HEK293 (cell line): ENCODE measurements around the gene TNFSF13.

ENCODE experiments used
- EGR2 ChIP-seq: fragments of 450-650 bp; formaldehyde crosslinking; IDR thresholded peaks from 2 replicates; pipeline ENCODE4 v1.5.1; 2016; ENCODE audit warnings: low read depth, missing biosample characterization, missing genetic modification characterization
- GLI2 ChIP-seq: fragments of 450-650 bp; formaldehyde crosslinking; IDR thresholded peaks from 2 replicates; pipeline ENCODE4; 2017; ENCODE audit warnings: missing biosample characterization, missing genetic modification characterization, low read depth, borderline replicate concordance
- HOXD13 ChIP-seq: sonication (generic); formaldehyde crosslinking; IDR thresholded peaks from 2 replicates; pipeline ENCODE4 v1.8.0; 2022; ENCODE audit warnings: missing genetic modification reagents, borderline replicate concordance
- KLF8 ChIP-seq: fragments of 450-650 bp; formaldehyde crosslinking; IDR thresholded peaks from 2 replicates; pipeline ENCODE4 v1.5.1; 2016; ENCODE audit warnings: missing biosample characterization, missing genetic modification characterization
- PRDM2 ChIP-seq: fragments of 450-650 bp; formaldehyde crosslinking; IDR thresholded peaks from 2 replicates; pipeline ENCODE4 v1.5.1; 2016; ENCODE audit warnings: missing biosample characterization, missing genetic modification characterization, borderline replicate concordance
- REPIN1 ChIP-seq: fragments of 450-650 bp; formaldehyde crosslinking; IDR thresholded peaks from 2 replicates; pipeline ENCODE4 v1.5.1; 2017; ENCODE audit warnings: missing biosample characterization, missing genetic modification characterization, low read depth
- SP7 ChIP-seq: fragments of 450-650 bp; formaldehyde crosslinking; IDR thresholded peaks from 2 replicates; pipeline ENCODE4 v1.5.1; 2016; ENCODE audit warnings: missing biosample characterization, missing genetic modification characterization
- WT1 ChIP-seq: fragments of 450-650 bp; formaldehyde crosslinking; IDR thresholded peaks from 2 replicates; pipeline ENCODE4 v1.5.1; 2016; ENCODE audit warnings: missing biosample characterization, missing genetic modification characterization
- ZBTB48 ChIP-seq: fragments of 450-650 bp; formaldehyde crosslinking; IDR thresholded peaks from 2 replicates; pipeline ENCODE4 v1.5.1; 2016; ENCODE audit warnings: missing biosample characterization, missing genetic modification characterization
- ZEB2 ChIP-seq: fragments of 450-650 bp; formaldehyde crosslinking; IDR thresholded peaks from 2 replicates; pipeline ENCODE4 v1.5.1; 2016; ENCODE audit warnings: missing biosample characterization, missing genetic modification characterization
- ZFP41 ChIP-seq: fragments of 450-650 bp; formaldehyde crosslinking; IDR thresholded peaks from 2 replicates; pipeline ENCODE4 v1.5.1; 2016; ENCODE audit warnings: missing biosample characterization, missing genetic modification characterization, borderline replicate concordance
- ZNF114 ChIP-seq: fragments of 450-650 bp; formaldehyde crosslinking; IDR thresholded peaks from 2 replicates; pipeline ENCODE4 v1.5.0; 2017; ENCODE audit warnings: missing biosample characterization, missing genetic modification characterization
- ZNF221 ChIP-seq: fragments of 450-650 bp; formaldehyde crosslinking; IDR thresholded peaks from 2 replicates; pipeline ENCODE4 v1.5.1; 2017; ENCODE audit warnings: missing biosample characterization, missing genetic modification characterization, borderline replicate concordance
- ZNF398 ChIP-seq: fragments of 450-650 bp; formaldehyde crosslinking; IDR thresholded peaks from 2 replicates; pipeline ENCODE4 v1.5.1; 2017; ENCODE audit warnings: missing biosample characterization, missing genetic modification characterization
- ZNF423 ChIP-seq: fragments of 450-650 bp; formaldehyde crosslinking; IDR thresholded peaks from 2 replicates; pipeline ENCODE4 v1.5.1; 2016; ENCODE audit warnings: missing biosample characterization, missing genetic modification characterization
- ZNF449 ChIP-seq: fragments of 450-650 bp; formaldehyde crosslinking; IDR thresholded peaks from 2 replicates; pipeline ENCODE4 v1.5.1; 2017; ENCODE audit warnings: missing biosample characterization, mild to moderate bottlenecking, missing genetic modification characterization, moderate library complexity
- ZNF48 ChIP-seq: fragments of 450-650 bp; formaldehyde crosslinking; IDR thresholded peaks from 2 replicates; pipeline ENCODE4 v1.5.1; 2016; ENCODE audit warnings: missing biosample characterization, missing genetic modification characterization
- ZNF514 ChIP-seq: fragments of 450-650 bp; formaldehyde crosslinking; IDR thresholded peaks from 2 replicates; pipeline ENCODE4 v1.5.1; 2016; ENCODE audit warnings: missing biosample characterization, missing genetic modification characterization
- ZNF518A ChIP-seq: fragments of 450-650 bp; formaldehyde crosslinking; conservative IDR thresholded peaks from 2 replicates; pipeline ENCODE4 v1.5.1; 2016; ENCODE audit warnings: low read depth, missing biosample characterization, missing genetic modification characterization
- ZNF645 ChIP-seq: fragments of 450-650 bp; formaldehyde crosslinking; IDR thresholded peaks from 2 replicates; pipeline ENCODE4; 2016; ENCODE audit warnings: missing biosample characterization, missing genetic modification characterization
- ZNF747 ChIP-seq: fragments of 450-650 bp; formaldehyde crosslinking; IDR thresholded peaks from 2 replicates; pipeline ENCODE4 v1.5.1; 2016; ENCODE audit warnings: missing biosample characterization, missing genetic modification characterization
- ZNF768 ChIP-seq: fragments of 450-650 bp; formaldehyde crosslinking; IDR thresholded peaks from 2 replicates; pipeline ENCODE4 v1.5.1; 2018; ENCODE audit warnings: missing biosample characterization, mild to moderate bottlenecking, missing genetic modification characterization
- ZSCAN5A ChIP-seq: fragments of 450-650 bp; formaldehyde crosslinking; IDR thresholded peaks from 2 replicates; pipeline ENCODE4 v1.5.1; 2016; ENCODE audit warnings: missing biosample characterization, missing genetic modification characterization

The TNFSF13 gene

DNA sequence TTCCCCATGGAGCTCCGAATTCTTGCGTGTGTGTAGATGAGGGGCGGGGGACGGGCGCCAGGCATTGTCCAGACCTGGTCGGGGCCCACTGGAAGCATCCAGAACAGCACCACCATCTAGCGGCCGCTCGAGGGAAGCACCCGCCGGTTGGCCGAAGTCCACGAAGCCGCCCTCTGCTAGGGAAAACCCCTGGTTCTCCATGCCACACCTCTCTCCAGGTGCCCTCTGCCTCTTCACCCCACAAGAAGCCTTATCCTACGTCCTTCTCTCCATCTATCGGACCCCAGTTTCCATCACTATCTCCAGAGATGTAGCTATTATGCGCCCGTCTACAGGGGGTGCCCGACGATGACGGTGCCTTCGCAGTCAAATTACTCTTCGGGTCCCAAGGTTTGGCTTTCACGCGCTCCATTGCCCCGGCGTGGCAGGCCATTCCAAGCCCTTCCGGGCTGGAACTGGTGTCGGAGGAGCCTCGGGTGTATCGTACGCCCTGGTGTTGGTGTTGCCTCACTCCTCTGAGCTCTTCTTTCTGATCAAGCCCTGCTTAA, 2.6 kb downstream of the TNFSF13 start (continued):
- TF ChIP-seq ZNF518A (tag by site-specific recombination), result no peak
- TF ChIP-seq ZNF48 (tag by site-specific recombination), result no peak
- TF ChIP-seq ZNF514 (tag by site-specific recombination), result no peak
- no peak for TF ChIP-seq ZNF398 (tag by site-specific recombination)
- no peak for TF ChIP-seq PRDM2 (tag by site-specific recombination)
- TF ChIP-seq SP7 (tag by site-specific recombination), result no peak; the same call in 1 of the 2 replicates
- no peak for TF ChIP-seq ZNF221 (tag by site-specific recombination)
- TF ChIP-seq ZNF114 (tag by site-specific recombination), result no peak
- TF ChIP-seq ZNF423 (tag by site-specific recombination), result no peak
- TF ChIP-seq ZSCAN5A (tag by site-specific recombination), result no peak
- no peak for TF ChIP-seq HOXD13
- peak; percentile 71; the same call in 1 of the 2 replicates for TF ChIP-seq ZEB2 (tag by site-specific recombination)
- TF ChIP-seq EGR2, result no peak
- no peak for TF ChIP-seq WT1 (tag by site-specific recombination)
- no peak; the same call in 1 of the 2 replicates for TF ChIP-seq ZBTB48 (tag by site-specific recombination)
- TF ChIP-seq REPIN1 (tag by site-specific recombination), result no peak
- TF ChIP-seq ZNF768 (tag by site-specific recombination), result no peak
- no peak for TF ChIP-seq ZNF747 (tag by site-specific recombination)
- TF ChIP-seq GLI2 (tag by site-specific recombination), result no peak
- TF ChIP-seq ZFP41, result no peak
- TF ChIP-seq ZNF449, result no peak
- TF ChIP-seq ZNF645 (tag by site-specific recombination), result no peak
- peak; percentile 81 for TF ChIP-seq KLF8 (tag by site-specific recombination)
